K562 (cell line): ENCODE measurements around the gene SDF4. TPM values are rescaled to one million over a fixed set of nuclear protein-coding genes. Genes with fewer than 3 reads are reported as not detected.

Source experiments
- ARNT ChIP-seq, 2 experiments: fragments of 450-650 bp; IDR thresholded peaks; 2 replicates each; pipeline ENCODE4 v1.6.1; 2016; ENCODE audit warnings: mild to moderate bottlenecking in 1 of 2
- BRD9 ChIP-seq: fragments of 450-650 bp; IDR thresholded peaks from 2 replicates; pipeline ENCODE4 v1.6.1; 2018; ENCODE audit warnings: low read depth; ENCODE audit not compliant: partially characterized antibody
- CAMTA2 ChIP-seq: fragments of 250-450 bp; sonication (Bioruptor Pico); conservative IDR thresholded peaks from 2 replicates; pipeline ENCODE4 v1.5.1; 2022
- CBX1 ChIP-seq: sonication (generic); IDR thresholded peaks from 2 replicates; pipeline ENCODE4 v1.6.1; 2016; ENCODE audit warnings: antibody characterized with exemption, low read depth, mild to moderate bottlenecking
- CEBPZ ChIP-seq: fragments of 150-350 bp; IDR thresholded peaks from 2 replicates; pipeline ENCODE4 v1.6.1; 2014; ENCODE audit warnings: low read depth, mild to moderate bottlenecking, low read length, borderline replicate concordance
- CGGBP1 ChIP-seq: fragments of 250-450 bp; sonication (Bioruptor Pico); IDR thresholded peaks from 2 replicates; pipeline ENCODE4 v1.9.0; 2021; ENCODE audit warnings: mild to moderate bottlenecking
- ERF ChIP-seq: fragments of 450-650 bp; formaldehyde crosslinking; IDR thresholded peaks from 2 replicates; pipeline ENCODE4 v1.4.0; 2020; ENCODE audit warnings: mild to moderate bottlenecking, mixed read lengths
- FOXM1 ChIP-seq, 2 experiments: fragments of 450-650 bp in 1 of 2; sonication (generic) in 1 of 2; formaldehyde crosslinking in 1 of 2; IDR thresholded peaks; 2 replicates each; pipeline versions ENCODE4 v1.6.1 to v1.9.0; 2017 to 2022; ENCODE audit warnings: low read depth in 2 of 2, mild to moderate bottlenecking in 2 of 2, missing genetic modification reagents in 1 of 2, moderate library complexity in 1 of 2
- HBP1 ChIP-seq: fragments of 450-650 bp; formaldehyde crosslinking; IDR thresholded peaks from 2 replicates; pipeline ENCODE4 v1.4.0; 2022; ENCODE audit warnings: missing genetic modification characterization
- HNRNPUL1 ChIP-seq: fragments of 200-400 bp; formaldehyde crosslinking; IDR thresholded peaks from 2 replicates; pipeline ENCODE4 v1.6.1; 2017; ENCODE audit warnings: low read length
- IRF2 ChIP-seq: sonication (generic); formaldehyde crosslinking; IDR thresholded peaks from 2 replicates; pipeline ENCODE4 v1.8.1; 2022; ENCODE audit warnings: mild to moderate bottlenecking, missing genetic modification reagents
- NR3C1 ChIP-seq: sonication (generic); formaldehyde crosslinking; IDR thresholded peaks from 2 replicates; pipeline ENCODE4 v1.8.1; 2022; ENCODE audit warnings: missing genetic modification reagents
- PHB2 ChIP-seq: fragments of 450-650 bp; IDR thresholded peaks from 2 replicates; pipeline ENCODE4 v1.6.1; 2017; ENCODE audit warnings: low read depth
- SMAD3 ChIP-seq: fragments of 450-650 bp; formaldehyde crosslinking; conservative IDR thresholded peaks from 2 replicates; pipeline ENCODE4 v1.4.0; 2020; ENCODE audit warnings: mild to moderate bottlenecking
- ZNF212 ChIP-seq: fragments of 450-650 bp; formaldehyde crosslinking; IDR thresholded peaks from 2 replicates; pipeline ENCODE4 v1.4.0; 2020; ENCODE audit warnings: mild to moderate bottlenecking
- ZNF24 ChIP-seq: fragments of 450-650 bp; IDR thresholded peaks from 2 replicates; pipeline ENCODE4 v1.6.1; 2016
- ZNF311 ChIP-seq: fragments of 250-450 bp; sonication (Bioruptor Pico); IDR thresholded peaks from 2 replicates; pipeline ENCODE4 v1.4.0; 2020; ENCODE audit warnings: mild to moderate bottlenecking, moderate library complexity
- ZNF431 ChIP-seq: sonication (generic); formaldehyde crosslinking; IDR thresholded peaks from 2 replicates; pipeline ENCODE4 v1.8.0; 2022; ENCODE audit warnings: mild to moderate bottlenecking, missing genetic modification reagents
- ZNF444 ChIP-seq: fragments of 250-450 bp; sonication (Bioruptor Pico); IDR thresholded peaks from 2 replicates; pipeline ENCODE4 v1.4.0; 2020; ENCODE audit warnings: mild to moderate bottlenecking, moderate library complexity
- ZNF518B ChIP-seq: fragments of 250-450 bp; sonication (Bioruptor Pico); IDR thresholded peaks from 2 replicates; pipeline ENCODE4 v1.5.0; 2021; ENCODE audit warnings: mild to moderate bottlenecking, moderate library complexity
- polyA plus RNA-seq, 8 experiments: library from polyadenylated mRNA; depleted of rRNA in 4 of 8; stranded (reverse) in 5 of 8; unstranded in 3 of 8; fragments of >200 nt; fragmentation: Nextera tagmentation in 2 of 8; fragmentation: Illumina TruSeq in 1 of 8; extraction: Ambion mirVana in 2 of 8; extraction: Trizol in 1 of 8; gene quantifications; 2 replicates each; pipeline versions ENCODE4 v1.2.1 to v1.2.3, GENCODE V29; 2011 to 2014; ENCODE audit warnings: inconsistent platforms in 1 of 8, missing spikeins in 1 of 8
- total RNA-seq, 7 experiments: library from RNA; depleted of rRNA in 6 of 7; stranded (reverse); fragments of >200 nt in 6 of 7; fragmentation: Illumina TruSeq in 2 of 7; extraction: Trizol in 2 of 7; gene quantifications; 2 replicates each; pipeline versions ENCODE4 v1.2.1 to v1.2.3, GENCODE V29; 2011 to 2021; ENCODE audit warnings: low replicate concordance in 1 of 7

SDF4 gene
- total and polyA plus RNA-seq, 9 of the 15 experiments (the other 6 are each of a cell fraction or from before 2014, with no cell fraction given): 0.35 to 160 (median 65.2) TPM

- TF ChIP-seq FOXM1 (IDR thresholded peaks at IDR 0.05; ENCODE audit: low read depth): no peak
- TF ChIP-seq FOXM1 (CRISPR knock-in tag; IDR thresholded peaks at IDR 0.05; ENCODE audit: low read depth): no peak; the same call in 1 of the 2 replicates
- no peak for TF ChIP-seq ARNT (IDR thresholded peaks at IDR 0.05)
- TF ChIP-seq BRD9: no peak
- peak; percentile 86; the same call in 1 of the 2 replicates for TF ChIP-seq CGGBP1 (CRISPR knock-in tag)
- TF ChIP-seq ZNF518B (CRISPR knock-in tag): no peak
- TF ChIP-seq SMAD3 (CRISPR knock-in tag): no peak
- no peak for TF ChIP-seq IRF2 (CRISPR knock-in tag)
- no peak for TF ChIP-seq HBP1 (CRISPR knock-in tag)
- TF ChIP-seq ZNF24: peak; percentile 42; the same call in 1 of the 2 replicates
- no peak for TF ChIP-seq CEBPZ
- TF ChIP-seq CBX1: peak; percentile 69; the same call in 1 of the 2 replicates
- no peak for TF ChIP-seq ZNF212 (CRISPR knock-in tag)
- TF ChIP-seq ZNF311: no peak
- peak; percentile 83 for TF ChIP-seq ERF (CRISPR knock-in tag)
- TF ChIP-seq CAMTA2: no peak
- 0 out of 2 replicates have a peak, but pooled peaks have one; percentile 30 for TF ChIP-seq NR3C1 (CRISPR knock-in tag)
- TF ChIP-seq HNRNPUL1: no peak
- TF ChIP-seq ZNF431 (CRISPR knock-in tag): 0 out of 2 replicates have a peak, but pooled peaks have one; percentile 8
- TF ChIP-seq ZNF444 (CRISPR knock-in tag): peak; percentile 100
- no peak for TF ChIP-seq PHB2
These were observed 41.9 kb upstream of the SDF4 start, which contains the start of gene UBE2J2 (continued) for GRCh38 chr1:1273512-1274298.
